Sigmoid colon (tissue), 4 donors: ENCODE data around the gene CHTF18.

Experiments
- CTCF ChIP-seq, 4 experiments: fragments of 450-650 bp in 3 of 4; fragments of 200-600 bp in 1 of 4; IDR thresholded peaks; one replicate each; pipeline ENCODE4 v1.5.1; 2016 to 2019; ENCODE audit warnings: antibody characterized with exemption in 4 of 4, mild to moderate bottlenecking in 3 of 4, moderate library complexity in 2 of 4
- POLR2A ChIP-seq, 2 donors: fragments of 450-650 bp; IDR thresholded peaks; one replicate each; pipeline ENCODE4 v1.6.1; 2016; ENCODE audit warnings: antibody characterized with exemption in 2 of 2, mild to moderate bottlenecking in 2 of 2, moderate library complexity in 2 of 2
- POLR2AphosphoS5 ChIP-seq, 4 donors: sonication (generic); formaldehyde crosslinking; IDR thresholded peaks; one replicate each; pipeline ENCODE4 v1.6.1; 2017; ENCODE audit warnings: antibody characterized with exemption in 4 of 4

- TF ChIP-seq POLR2AphosphoS5 (IDR thresholded peaks at IDR 0.05) = no peak
- no peak for TF ChIP-seq CTCF (IDR thresholded peaks at IDR 0.05)
- TF ChIP-seq POLR2A (IDR thresholded peaks at IDR 0.05) = no peak
Observed at GRCh38 chr16:813916-814412, 25.5 kb downstream of the CHTF18 start.
